Neural progenitor cell (in vitro differentiated cells): ENCODE data around the gene RFXAP. TPM values are rescaled to one million over a fixed set of nuclear protein-coding genes. Genes with fewer than 3 reads are reported as not detected.

Experiments
- DNase-seq: peaks from one replicate; pipeline ENCODE4 v3.0.0-alpha.2; 2016; ENCODE audit warnings: low spot score
- H2AFZ ChIP-seq: fragments of 200-600 bp; sonication (generic); replicated peaks from 2 replicates; pipeline ENCODE4 v1.6.1; 2016; ENCODE audit warnings: antibody characterized with exemption
- H3F3A ChIP-seq: fragments of 200-600 bp; sonication (generic); 2 replicates; pipeline ENCODE4 v1.6.1; 2016; ENCODE audit warnings: antibody characterized with exemption, low read depth
- H3K27ac ChIP-seq: fragments of 200-600 bp; sonication (generic); 2 replicates; pipeline ENCODE4 v1.5.1; 2016; ENCODE audit warnings: mild to moderate bottlenecking
- H3K27me3 ChIP-seq: fragments of 200-600 bp; sonication (generic); 2 replicates; pipeline ENCODE4 v1.6.1; 2016; ENCODE audit warnings: mild to moderate bottlenecking, moderate library complexity
- H3K36me3 ChIP-seq: fragments of 200-600 bp; sonication (generic); 2 replicates; pipeline ENCODE4 v1.5.1; 2016
- H3K4me1 ChIP-seq: fragments of 200-600 bp; sonication (generic); 2 replicates; pipeline ENCODE4 v1.6.1; 2016; ENCODE audit warnings: mixed run types
- H3K4me2 ChIP-seq: fragments of 200-600 bp; sonication (generic); 2 replicates; pipeline ENCODE4 v1.6.1; 2016
- H3K4me3 ChIP-seq: fragments of 200-600 bp; sonication (generic); 2 replicates; pipeline ENCODE4 v1.5.1; 2016
- H3K79me2 ChIP-seq: fragments of 200-600 bp; sonication (generic); 2 replicates; pipeline ENCODE4 v1.6.1; 2016; ENCODE audit warnings: low read depth
- H3K9ac ChIP-seq: fragments of 200-600 bp; sonication (generic); 2 replicates; pipeline ENCODE4 v1.6.1; 2016
- H3K9me3 ChIP-seq: fragments of 200-600 bp; sonication (generic); 2 replicates; pipeline ENCODE4 v1.5.1; 2016; ENCODE audit warnings: low read depth
- H4K20me1 ChIP-seq: fragments of 200-600 bp; sonication (generic); 2 replicates; pipeline ENCODE4 v1.6.1; 2016; ENCODE audit warnings: low read depth
- H3K27ac Mint-ChIP-seq: 3 replicates; pipeline ENCODE4 v1.8.0; 2021; ENCODE audit warnings: mixed read lengths
- H3K27me3 Mint-ChIP-seq: 2 replicates; pipeline ENCODE4 v1.8.0; 2022; ENCODE audit warnings: low read depth, mild to moderate bottlenecking, inconsistent platforms, moderate library complexity, mixed read lengths; ENCODE audit not compliant: insufficient read depth
- H3K36me3 Mint-ChIP-seq: 3 replicates; pipeline ENCODE4 v1.8.0; 2021; ENCODE audit warnings: mixed read lengths
- H3K4me1 Mint-ChIP-seq: 3 replicates; pipeline ENCODE4 v1.8.0; 2021; ENCODE audit warnings: mixed read lengths
- H3K4me3 Mint-ChIP-seq: 3 replicates; pipeline ENCODE4 v1.8.0; 2021; ENCODE audit warnings: mild to moderate bottlenecking, moderate library complexity, mixed read lengths
- H3K9me3 Mint-ChIP-seq: 3 replicates; pipeline ENCODE4 v1.8.0; 2020; ENCODE audit warnings: mixed read lengths
- CTCF ChIP-seq: fragments of 200-600 bp; sonication (generic); IDR thresholded peaks from 2 replicates; pipeline ENCODE4 v1.5.1; 2017; ENCODE audit warnings: antibody characterized with exemption, mild to moderate bottlenecking
- EZH2 ChIP-seq: fragments of 200-600 bp; sonication (generic); IDR thresholded peaks from 2 replicates; pipeline ENCODE4 v1.6.1; 2017; ENCODE audit warnings: antibody characterized with exemption, mild to moderate bottlenecking, moderate library complexity
- EZH2phosphoT487 ChIP-seq: fragments of 200-600 bp; sonication (generic); IDR thresholded peaks from 2 replicates; pipeline ENCODE4 v1.6.1; 2017; ENCODE audit warnings: antibody characterized with exemption
- total RNA-seq: library from RNA; depleted of rRNA; stranded (reverse); fragments of >200 nt; gene quantifications from 2 replicates; pipeline ENCODE4 v1.2.3, GENCODE V29; 2015; ENCODE audit warnings: low replicate concordance

The RFXAP gene
- total RNA-seq, 1 donor from 2014 or later = 10.4 TPM

DNA sequence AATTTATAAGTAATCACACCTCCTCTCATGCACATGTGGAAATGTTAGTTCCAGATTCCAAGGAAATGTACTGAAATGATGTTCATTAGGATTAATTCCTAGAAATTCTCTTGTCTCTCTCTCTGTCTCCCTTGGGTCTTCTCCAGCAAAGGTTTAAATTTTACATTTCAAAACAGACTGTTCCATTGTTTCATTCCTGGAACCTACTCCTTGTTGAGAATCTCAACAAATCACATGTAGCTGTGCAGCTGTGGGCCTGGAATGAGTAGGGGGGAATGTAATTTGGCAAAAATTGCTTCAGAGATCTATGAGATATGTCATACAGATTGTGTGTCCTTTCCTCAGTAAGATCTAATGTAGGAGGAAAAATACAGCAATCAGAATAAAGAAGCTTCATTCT lies 46.2 kb upstream of the RFXAP start:
- no peak overlapping the region for H3K27ac Mint-ChIP-seq
- H3K36me3 Mint-ChIP-seq = no peaks in the 10 kb centered on the region
- Histone ChIP-seq H3F3A (peaks cover 11% of the 10 kb centered on the region), H3K36me3 (no peaks in the 10 kb centered on the region), H3K9ac (no peak overlapping the region), H3K9me3 (no peaks in the 10 kb centered on the region), H3K79me2 (no peaks in the 10 kb centered on the region), H2AFZ (peak overlapping the region; percentile 24), H3K27me3 (no peaks in the 10 kb centered on the region), H3K4me1 (peaks cover 17% of the 10 kb centered on the region), H3K27ac (no peak overlapping the region), H3K4me3 (no peak overlapping the region), H4K20me1 (no peaks in the 10 kb centered on the region), H3K4me2 (no peak overlapping the region)
- H3K9me3 Mint-ChIP-seq = peaks cover 2% of the 10 kb centered on the region
- H3K4me1 Mint-ChIP-seq = peaks cover 19% of the 10 kb centered on the region
- TF ChIP-seq CTCF = no peak
- TF ChIP-seq EZH2phosphoT487 = no peak
- no peak for TF ChIP-seq EZH2
- peaks cover 4% of the 10 kb centered on the region for H3K27me3 Mint-ChIP-seq
- H3K4me3 Mint-ChIP-seq = no peak overlapping the region
- DNase-seq = no peak

DNA sequence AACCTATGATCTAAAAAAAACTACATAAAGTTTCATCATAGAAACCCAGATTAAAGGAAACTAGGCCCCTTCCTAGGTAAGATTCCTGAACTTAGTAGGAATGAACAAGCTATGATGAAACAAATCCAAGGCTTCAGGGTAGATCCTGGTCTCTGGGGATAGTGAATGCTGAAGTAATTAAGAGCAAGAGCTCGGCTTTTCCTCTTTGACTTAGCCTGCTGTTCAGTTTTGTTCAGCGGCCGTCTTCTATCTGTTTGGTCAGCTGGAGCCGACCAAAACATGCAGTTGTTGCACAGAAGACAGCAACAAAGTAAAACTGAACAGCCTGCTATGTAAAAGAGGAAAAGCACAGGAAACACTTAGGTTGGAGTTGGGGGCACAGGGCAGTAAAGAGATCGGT lies 44.1 kb upstream of the RFXAP start:
- H3K36me3 Mint-ChIP-seq = no peaks in the 10 kb centered on the region
- no peak for DNase-seq
- no peaks in the 10 kb centered on the region for H3K9me3 ChIP-seq
- peaks cover 38% of the 10 kb centered on the region for H3K4me1 Mint-ChIP-seq
- H3K27me3 Mint-ChIP-seq = peaks cover 9% of the 10 kb centered on the region
- H3K36me3 ChIP-seq = no peaks in the 10 kb centered on the region
- H3K27ac ChIP-seq = peak overlapping the region; percentile 66
- H3K9me3 Mint-ChIP-seq = peaks cover 2% of the 10 kb centered on the region
- no peak overlapping the region for H3K9ac ChIP-seq
- H3K4me3 ChIP-seq = no peak overlapping the region
- no peaks in the 10 kb centered on the region for H3K79me2 ChIP-seq
- H3F3A ChIP-seq = peaks cover 30% of the 10 kb centered on the region
- H3K4me3 Mint-ChIP-seq = no peak overlapping the region
- no peaks in the 10 kb centered on the region for H4K20me1 ChIP-seq
- peaks cover 32% of the 10 kb centered on the region for H3K4me1 ChIP-seq
- H3K4me2 ChIP-seq = peak overlapping the region; percentile 3
- TF ChIP-seq CTCF (no peak), EZH2phosphoT487 (no peak), EZH2 (no peak)
- no peak overlapping the region for H3K27ac Mint-ChIP-seq
- no peak overlapping the region for H2AFZ ChIP-seq
- H3K27me3 ChIP-seq = no peaks in the 10 kb centered on the region

DNA sequence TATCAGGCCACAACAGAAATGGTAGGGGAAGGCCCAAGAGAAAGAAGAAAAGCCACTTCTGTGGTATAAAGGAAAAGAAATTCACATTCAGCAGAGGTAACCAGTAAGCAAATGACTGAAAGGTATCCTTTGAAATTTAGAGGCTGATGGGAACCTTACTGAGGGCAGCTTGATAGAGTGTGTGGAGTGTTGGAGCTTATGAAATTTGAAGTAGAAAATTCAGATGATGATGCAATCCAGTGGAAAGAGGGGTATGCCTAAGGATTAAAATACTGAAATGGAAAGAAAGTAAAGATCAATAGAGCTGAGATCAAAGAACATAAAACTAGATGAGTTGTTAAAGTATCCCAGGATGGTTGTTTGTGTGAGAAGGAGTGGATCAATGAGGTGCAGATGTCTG lies 42.8 kb upstream of the RFXAP start:
- Histone ChIP-seq H3K9ac (no peak overlapping the region), H3K4me3 (no peak overlapping the region), H3K27me3 (no peaks in the 10 kb centered on the region), H3F3A (peaks cover 30% of the 10 kb centered on the region), H2AFZ (no peak overlapping the region), H3K36me3 (no peaks in the 10 kb centered on the region), H3K79me2 (no peaks in the 10 kb centered on the region), H3K4me1 (peaks cover 32% of the 10 kb centered on the region), H3K4me2 (no peak overlapping the region), H3K27ac (no peak overlapping the region), H3K9me3 (no peaks in the 10 kb centered on the region), H4K20me1 (no peaks in the 10 kb centered on the region)
- no peak for DNase-seq
- H3K27me3 Mint-ChIP-seq = peaks cover 9% of the 10 kb centered on the region
- H3K27ac Mint-ChIP-seq = peak overlapping the region; percentile 75
- peaks cover 38% of the 10 kb centered on the region for H3K4me1 Mint-ChIP-seq
- H3K36me3 Mint-ChIP-seq = no peaks in the 10 kb centered on the region
- TF ChIP-seq EZH2 = no peak
- peak overlapping the region; percentile 25 for H3K4me3 Mint-ChIP-seq
- peaks cover 3% of the 10 kb centered on the region for H3K9me3 Mint-ChIP-seq

DNA sequence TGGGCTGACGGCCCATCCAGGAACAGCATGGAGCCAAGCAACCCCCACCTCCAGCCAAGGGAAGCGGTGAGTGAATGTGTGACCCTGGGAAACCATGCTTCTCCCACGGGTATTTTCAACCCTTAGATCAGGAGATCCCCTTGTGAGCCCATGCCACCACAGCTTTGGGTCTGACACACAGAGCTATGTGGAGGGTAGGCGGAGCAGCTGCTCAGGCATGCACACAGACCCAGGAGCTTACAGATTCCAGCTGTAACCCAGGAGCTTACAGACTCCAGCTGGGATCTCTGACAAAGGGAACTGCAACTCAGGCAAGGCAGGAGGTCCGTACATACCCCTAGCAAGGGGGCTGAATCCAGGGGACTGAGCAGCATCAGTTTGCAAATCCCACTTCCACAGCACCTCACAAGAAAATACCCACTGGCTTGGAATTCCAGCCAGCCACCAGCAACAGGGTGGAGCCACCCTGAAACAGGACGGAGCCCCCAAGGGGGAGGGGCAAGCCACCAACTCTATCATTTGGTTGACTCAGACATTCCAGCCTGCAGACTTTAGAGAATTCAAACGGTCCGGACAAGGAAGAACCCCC lies 40.8 kb upstream of the RFXAP start:
- Histone ChIP-seq H3K9ac (no peak overlapping the region), H3K79me2 (no peaks in the 10 kb centered on the region), H3K36me3 (no peaks in the 10 kb centered on the region), H3K4me2 (peak overlapping the region; percentile 71), H3K4me3 (peak overlapping the region; percentile 41), H3K4me1 (peaks cover 32% of the 10 kb centered on the region), H3F3A (peaks cover 30% of the 10 kb centered on the region), H4K20me1 (no peaks in the 10 kb centered on the region), H2AFZ (no peak overlapping the region), H3K9me3 (no peaks in the 10 kb centered on the region), H3K27ac (peak overlapping the region; percentile 95), H3K27me3 (no peaks in the 10 kb centered on the region)
- Mint-ChIP-seq H3K9me3 (peaks cover 3% of the 10 kb centered on the region), H3K4me3 (peak overlapping the region; percentile 76), H3K4me1 (peaks cover 38% of the 10 kb centered on the region), H3K27ac (peak overlapping the region; percentile 97), H3K27me3 (peaks cover 7% of the 10 kb centered on the region), H3K36me3 (no peaks in the 10 kb centered on the region)
- TF ChIP-seq CTCF = no peak
- no peak for TF ChIP-seq EZH2
- TF ChIP-seq EZH2phosphoT487 = no peak
- DNase-seq = peak; percentile 91
